OCI-LY7 (cell line): ENCODE data around the gene GALNT9. TPM values are rescaled to one million over a fixed set of nuclear protein-coding genes. Genes with fewer than 3 reads are reported as not detected.
"Not testable (repeated sequence)": the region's sequence is repeated elsewhere in the genome, so short reads cannot be mapped to it uniquely, and the experiment has no call there.

Experiments used
- BruUV-seq: library from RNA; stranded (reverse); fragments of 400-500 nt; replicated peaks from 2 replicates; lab custom pipeline; 2021; lab: Mats Ljungman, UMichigan
- CTCF ChIA-PET: fragments of 300-600 bp; sonication (Branson Sonifier 250); formaldehyde crosslinking; loops from one replicate; lab custom pipeline; 2022; ENCODE audit warnings: antibody characterized with exemption; ENCODE audit not compliant: unreplicated experiment; lab: Charles Lee
- POLR2A ChIA-PET: fragments of 300-600 bp; sonication (Branson Sonifier 250); formaldehyde crosslinking; loops from one replicate; lab custom pipeline; 2022; ENCODE audit warnings: antibody characterized with exemption; lab: Charles Lee
- DNase-seq: peaks from one replicate; pipeline ENCODE4 v3.0.0-alpha.2; 2015; ENCODE audit warnings: low spot score
- H2AFZ ChIP-seq: fragments of 200-600 bp; sonication (generic), shearing (Covaris generic); 2 replicates; pipeline ENCODE4 v1.6.1; 2014; ENCODE audit warnings: mild to moderate bottlenecking, antibody characterized with exemption, low read length, moderate library complexity
- H3K27ac ChIP-seq: fragments of 200-600 bp; sonication (generic); 2 replicates; pipeline ENCODE4 v1.5.1; 2014; ENCODE audit warnings: mixed run types, low read depth, mild to moderate bottlenecking, moderate library complexity, low read length, inconsistent platforms; ENCODE audit not compliant: poor library complexity, severe bottlenecking
- H3K36me3 ChIP-seq: fragments of 200-600 bp; sonication (generic); 2 replicates; pipeline ENCODE4 v1.6.1; 2014; ENCODE audit warnings: mild to moderate bottlenecking, antibody characterized with exemption, low read length, moderate library complexity, mixed read lengths; ENCODE audit not compliant: insufficient read depth
- H3K4me1 ChIP-seq: fragments of 200-600 bp; sonication (generic); 2 replicates; pipeline ENCODE4 v1.5.1; 2014; ENCODE audit warnings: mild to moderate bottlenecking, low read length; ENCODE audit not compliant: insufficient read depth, poor library complexity, severe bottlenecking
- H3K4me2 ChIP-seq: fragments of 200-600 bp; sonication (generic); 2 replicates; pipeline ENCODE4 v1.6.1; 2014; ENCODE audit warnings: mild to moderate bottlenecking, low read length
- H3K4me3 ChIP-seq: fragments of 200-600 bp; sonication (generic); 2 replicates; pipeline ENCODE4 v1.5.1; 2014; ENCODE audit warnings: mild to moderate bottlenecking, low read depth, low read length; ENCODE audit not compliant: poor library complexity, severe bottlenecking
- H3K79me2 ChIP-seq: fragments of 200-600 bp; sonication (generic); 2 replicates; pipeline ENCODE4 v1.6.1; 2016; ENCODE audit warnings: low read depth, mild to moderate bottlenecking, low read length, moderate library complexity, mixed read lengths; ENCODE audit not compliant: insufficient read depth
- H3K9me2 ChIP-seq: fragments of 200-600 bp; sonication (generic); 2 replicates; pipeline ENCODE4 v1.6.1; 2016; ENCODE audit warnings: mild to moderate bottlenecking, low read length, mixed read lengths; ENCODE audit not compliant: insufficient read depth
- H3K9me3 ChIP-seq: fragments of 200-600 bp; sonication (generic); 2 replicates; pipeline ENCODE4 v1.6.1; 2014; ENCODE audit warnings: mild to moderate bottlenecking, mixed run types, low read length, mixed read lengths
- H4K20me1 ChIP-seq: fragments of 200-600 bp; sonication (generic); 2 replicates; pipeline ENCODE4 v1.6.1; 2014; ENCODE audit warnings: mild to moderate bottlenecking, antibody characterized with exemption, low read length, moderate library complexity, mixed read lengths; ENCODE audit not compliant: insufficient read depth
- CTCF ChIP-seq: fragments of 200-600 bp; sonication (generic); conservative IDR thresholded peaks from 2 replicates; pipeline ENCODE4 v1.5.1; 2014; ENCODE audit warnings: mild to moderate bottlenecking, antibody characterized with exemption, low read length, moderate library complexity, mixed read lengths
- EZH2phosphoT487 ChIP-seq: fragments of 200-600 bp; sonication (generic); IDR thresholded peaks from 2 replicates; pipeline ENCODE4 v1.6.1; 2018; ENCODE audit warnings: low read depth, borderline replicate concordance, mild to moderate bottlenecking, mixed run types, antibody characterized with exemption, low read length, moderate library complexity, mixed read lengths
- intact Hi-C: fragments of 100-400 bp; cut with micrococcal nuclease; formaldehyde crosslinking; loops from one replicate; pipeline ENCODE4 v1.10.0; 2022; ENCODE audit not compliant: unreplicated experiment
- total RNA-seq, 2 experiments: library from RNA; depleted of rRNA in 1 of 2; stranded (reverse); fragments of >200 nt in 1 of 2; shearing (Covaris generic) in 1 of 2; gene quantifications; 2 replicates each; pipeline ENCODE4 v1.2.3, GENCODE V29; 2014 to 2022

The GALNT9 gene
- total RNA-seq, 2 experiments from 2014 or later, result 0.28 TPM; not detected in 1

- DNase-seq, result no peak
- CTCF ChIA-PET, result no interaction called here
- Histone ChIP-seq H3K9me2 (no peaks in the 10 kb centered on the region), H3K36me3 (no peaks in the 10 kb centered on the region), H3K79me2 (no peaks in the 10 kb centered on the region), H3K4me3 (no peak overlapping the region), H3K4me1 (no peaks in the 10 kb centered on the region), H2AFZ (no peak overlapping the region), H3K9me3 (peaks cover 15% of the 10 kb centered on the region), H3K27ac (no peak overlapping the region), H3K4me2 (no peak overlapping the region), H4K20me1 (no peaks in the 10 kb centered on the region)
- POLR2A ChIA-PET, result no interaction called here
- TF ChIP-seq CTCF, result no peak
- intact Hi-C loops, result no loop called here
- no TSS peak for BruUV-seq
These were observed 33.3 kb downstream of the GALNT9 start for GRCh38 chr12:132296063-132296462.

DNA sequence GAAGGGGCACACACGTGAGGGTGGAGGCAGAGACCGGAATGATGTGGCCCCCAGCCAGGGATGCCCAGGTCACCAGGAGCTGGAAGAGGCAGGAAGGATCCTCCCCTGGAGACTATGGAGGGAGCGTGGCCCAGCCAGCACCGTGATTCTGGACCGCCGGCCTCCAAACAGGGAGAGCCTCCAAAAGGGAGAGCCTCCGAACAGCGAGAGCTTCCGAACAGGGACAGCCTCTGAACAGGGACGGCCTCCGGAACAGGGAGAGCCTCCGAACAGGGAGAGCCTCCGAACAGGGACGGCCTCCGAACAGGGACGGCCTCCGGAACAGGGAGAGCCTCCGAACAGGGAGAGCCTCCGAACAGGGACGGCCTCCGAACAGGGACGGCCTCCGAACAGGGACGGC, 33.8 kb downstream of the GALNT9 start:
- intact Hi-C loops, BruUV-seq, H4K20me1 ChIP-seq: not testable (repeated sequence)

GRCh38 chr12:132295101-132295526, 34.3 kb downstream of the GALNT9 start:
- Histone ChIP-seq H3K79me2 (no peaks in the 10 kb centered on the region), H2AFZ (no peak overlapping the region), H3K9me3 (peaks cover 15% of the 10 kb centered on the region), H3K4me2 (no peak overlapping the region), H3K4me1 (no peaks in the 10 kb centered on the region), H3K36me3 (no peaks in the 10 kb centered on the region), H3K4me3 (no peak overlapping the region), H3K27ac (no peak overlapping the region), H4K20me1 (no peaks in the 10 kb centered on the region), H3K9me2 (no peaks in the 10 kb centered on the region)
- no TSS peak for BruUV-seq
- CTCF ChIA-PET, result no interaction called here
- DNase-seq, result no peak
- TF ChIP-seq CTCF, result no peak
- TF ChIP-seq EZH2phosphoT487, result no peak
- POLR2A ChIA-PET, result no interaction called here
- intact Hi-C loops, result no loop called here

More for the DNA sequence above, 33.8 kb downstream of the GALNT9 start:
- H3K79me2 ChIP-seq, CTCF ChIA-PET, H3K4me3 ChIP-seq, H3K4me1 ChIP-seq, H3K36me3 ChIP-seq, POLR2A ChIA-PET, DNase-seq, H3K4me2 ChIP-seq, H3K9me2 ChIP-seq, H3K27ac ChIP-seq, H2AFZ ChIP-seq: not testable (repeated sequence)
- peaks cover 15% of the 10 kb centered on the region for H3K9me3 ChIP-seq
